Measurements from ENCODE around the gene TMEM169.

The TMEM169 gene

DNA sequence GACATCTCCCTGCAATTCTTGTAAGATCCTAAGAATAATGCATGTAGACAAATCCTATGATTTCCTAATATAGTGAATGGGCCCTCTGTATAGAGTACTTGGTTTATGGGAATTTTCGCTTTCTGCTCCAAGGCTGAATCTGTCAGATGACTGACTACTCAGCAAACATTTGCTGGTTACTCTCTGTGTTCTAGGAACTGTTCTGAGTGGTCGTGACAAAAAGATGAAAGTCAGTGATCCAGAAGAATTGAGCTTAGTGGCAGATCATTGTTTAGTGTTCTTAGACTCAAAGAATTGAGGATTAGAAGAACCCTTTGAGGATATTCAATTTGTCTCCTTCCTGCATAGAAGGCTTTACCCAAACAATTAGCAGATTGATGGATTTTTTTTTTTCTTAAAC, 37.4 kb downstream of the TMEM169 start:
- no peak overlapping the region for H4K12ac ChIP-seq (ENCODE audit: low read depth, low read length)
- no peak overlapping the region for H2BK120ac ChIP-seq (ENCODE audit: insufficient read depth, low read length, poor library complexity)
- H3K4me2 ChIP-seq (ENCODE audit: low read length), result no peak overlapping the region
- no peak overlapping the region for H3K4ac ChIP-seq (ENCODE audit: low read depth, low read length)
- no peaks in the 10 kb centered on the region for H3K27me3 ChIP-seq (ENCODE audit: insufficient read depth, low read length)
- no peak for DNase-seq
- no peak overlapping the region for H4K91ac ChIP-seq (ENCODE audit: low read depth, low read length)
- H2AK5ac ChIP-seq (ENCODE audit: low read length), result no peak overlapping the region
- H3K36me3 ChIP-seq (ENCODE audit: control insufficient read depth in 1 of 2, insufficient read depth in 2 of 2, low read length in 2 of 2), result peaks cover 11 to 50% of the 10 kb centered on the region in 2 experiments
- H2AFZ ChIP-seq (ENCODE audit: insufficient read depth, low read length, poor library complexity), result no peak overlapping the region
- H3K23ac ChIP-seq (ENCODE audit: low read length), result no peak overlapping the region
- no CpG with 5 or more reads among the region's 2 CpGs for WGBS (ENCODE audit: extremely low coverage, insufficient coverage, insufficient read length)
- no peak overlapping the region for H2BK5ac ChIP-seq (ENCODE audit: low read depth, low read length, poor library complexity)
- H3K14ac ChIP-seq (ENCODE audit: low read length), result no peak overlapping the region
- H4K8ac ChIP-seq (ENCODE audit: low read depth, low read length), result no peak overlapping the region
- H2BK12ac ChIP-seq (ENCODE audit: low read length), result no peak overlapping the region
- peaks cover 5% of the 10 kb centered on the region for H3K79me1 ChIP-seq (ENCODE audit: low read length)
- no peak overlapping the region for H3K27ac ChIP-seq (ENCODE audit: low read depth, low read length)
- H3K79me2 ChIP-seq (ENCODE audit: control insufficient read depth, insufficient read depth, low read length, poor library complexity), result peaks cover 2% of the 10 kb centered on the region
- peaks cover 4 to 6% of the 10 kb centered on the region in 2 experiments for H3K4me1 ChIP-seq (ENCODE audit: control insufficient read depth in 1 of 2, insufficient read depth in 2 of 2, low read length in 2 of 2)
- no peaks in the 10 kb centered on the region for H3K9me3 ChIP-seq (ENCODE audit: insufficient read depth, low read depth, low read length)
- no peak overlapping the region for H3K4me3 ChIP-seq (ENCODE audit: low read depth, low read length)
- no peak overlapping the region for H3K18ac ChIP-seq (ENCODE audit: low read length)
- H3K9ac ChIP-seq (ENCODE audit: low read length), result no peak overlapping the region

DNA sequence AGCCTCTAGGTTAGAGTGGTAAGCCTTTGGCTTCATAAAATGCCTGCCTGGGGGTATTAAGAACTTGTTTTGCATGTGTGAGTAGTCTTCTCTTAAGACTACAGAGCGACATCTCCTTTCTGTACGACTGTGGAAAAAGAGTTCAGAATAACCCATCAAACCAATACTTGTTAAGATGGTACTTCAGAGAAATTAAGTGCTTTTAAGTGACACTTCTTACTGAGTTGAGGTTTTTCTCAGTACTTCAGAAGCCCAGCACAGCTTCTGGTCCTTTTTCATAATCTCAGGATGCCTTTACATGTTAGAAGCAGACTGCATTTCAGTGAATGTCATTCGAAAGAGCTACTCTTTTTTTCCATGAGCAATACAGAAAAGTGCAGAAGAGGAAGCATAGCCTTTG, 38.3 kb downstream of the TMEM169 start:
- Histone ChIP-seq H2BK5ac (ENCODE audit: low read depth, low read length, poor library complexity) (no peak overlapping the region), H4K8ac (ENCODE audit: low read depth, low read length) (no peak overlapping the region), H2BK120ac (ENCODE audit: insufficient read depth, low read length, poor library complexity) (no peak overlapping the region), H3K36me3 (ENCODE audit: control insufficient read depth in 1 of 2, insufficient read depth in 2 of 2, low read length in 2 of 2) (peaks cover 10 to 55% of the 10 kb centered on the region in 2 experiments), H3K4me3 (ENCODE audit: low read depth, low read length) (no peak overlapping the region), H4K91ac (ENCODE audit: low read depth, low read length) (no peak overlapping the region), H3K4me1 (ENCODE audit: control insufficient read depth in 1 of 2, insufficient read depth in 2 of 2, low read length in 2 of 2) (peaks cover 4% of the 10 kb centered on the region in 2 experiments), H3K9ac (ENCODE audit: low read length) (no peak overlapping the region), H3K79me2 (ENCODE audit: control insufficient read depth, insufficient read depth, low read length, poor library complexity) (peaks cover 2% of the 10 kb centered on the region), H3K27me3 (ENCODE audit: insufficient read depth, low read length) (no peaks in the 10 kb centered on the region), H3K23ac (ENCODE audit: low read length) (no peak overlapping the region), H2AFZ (ENCODE audit: insufficient read depth, low read length, poor library complexity) (no peak overlapping the region), H2AK5ac (ENCODE audit: low read length) (no peak overlapping the region), H2BK12ac (ENCODE audit: low read length) (no peak overlapping the region), H3K27ac (ENCODE audit: low read depth, low read length) (no peak overlapping the region), H4K12ac (ENCODE audit: low read depth, low read length) (no peak overlapping the region), H3K9me3 (ENCODE audit: insufficient read depth, low read depth, low read length) (no peaks in the 10 kb centered on the region), H3K14ac (ENCODE audit: low read length) (no peak overlapping the region), H3K79me1 (ENCODE audit: low read length) (peaks cover 4% of the 10 kb centered on the region), H3K4me2 (ENCODE audit: low read length) (no peak overlapping the region), H3K4ac (ENCODE audit: low read depth, low read length) (no peak overlapping the region), H3K18ac (ENCODE audit: low read length) (no peak overlapping the region)
- no peak for DNase-seq
- WGBS (ENCODE audit: extremely low coverage, insufficient coverage, insufficient read length), result no CpG with 5 or more reads among the region's 3 CpGs

DNA sequence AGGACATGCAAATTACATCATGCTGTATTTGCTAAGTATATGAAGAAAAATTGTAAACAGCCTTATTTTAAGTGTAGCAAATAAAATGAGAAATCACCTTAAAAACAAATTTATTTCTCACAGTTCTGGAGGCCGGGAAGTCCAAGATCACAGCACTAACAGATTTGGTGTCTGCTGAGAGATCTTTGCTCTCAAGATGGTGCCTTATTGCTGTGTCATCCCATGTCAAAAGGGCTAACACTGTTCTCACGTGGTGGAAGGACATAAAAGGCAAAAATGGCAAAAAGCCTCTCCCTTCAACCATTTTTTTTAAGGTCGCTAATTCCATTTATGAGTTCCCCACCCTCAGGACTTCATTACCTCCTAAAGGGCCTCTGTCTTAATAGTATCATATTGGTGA, 39.5 kb downstream of the TMEM169 start:
- no peak overlapping the region for H3K9ac ChIP-seq (ENCODE audit: low read length)
- no CpG with 5 or more reads among the region's 3 CpGs for WGBS (ENCODE audit: extremely low coverage, insufficient coverage, insufficient read length)
- H3K27ac ChIP-seq (ENCODE audit: low read depth, low read length), result no peak overlapping the region
- H4K8ac ChIP-seq (ENCODE audit: low read depth, low read length), result no peak overlapping the region
- no peak overlapping the region for H3K18ac ChIP-seq (ENCODE audit: low read length)
- H2AFZ ChIP-seq (ENCODE audit: insufficient read depth, low read length, poor library complexity), result no peak overlapping the region
- H3K9me3 ChIP-seq (ENCODE audit: insufficient read depth, low read depth, low read length), result no peaks in the 10 kb centered on the region
- H3K4me1 ChIP-seq (ENCODE audit: control insufficient read depth in 1 of 2, insufficient read depth in 2 of 2, low read length in 2 of 2), result no peaks in the 10 kb centered on the region
- H4K91ac ChIP-seq (ENCODE audit: low read depth, low read length), result no peak overlapping the region
- H4K12ac ChIP-seq (ENCODE audit: low read depth, low read length), result no peak overlapping the region
- no peak overlapping the region for H3K4me3 ChIP-seq (ENCODE audit: low read depth, low read length)
- H2BK120ac ChIP-seq (ENCODE audit: insufficient read depth, low read length, poor library complexity), result no peak overlapping the region
- DNase-seq, result no peak
- H3K14ac ChIP-seq (ENCODE audit: low read length), result no peak overlapping the region
- no peaks in the 10 kb centered on the region for H3K27me3 ChIP-seq (ENCODE audit: insufficient read depth, low read length)
- H3K23ac ChIP-seq (ENCODE audit: low read length), result no peak overlapping the region
- no peak overlapping the region for H2BK12ac ChIP-seq (ENCODE audit: low read length)
- H3K4ac ChIP-seq (ENCODE audit: low read depth, low read length), result no peak overlapping the region
- H2AK5ac ChIP-seq (ENCODE audit: low read length), result no peak overlapping the region
- no peak overlapping the region for H2BK5ac ChIP-seq (ENCODE audit: low read depth, low read length, poor library complexity)
- peaks cover 13 to 61% of the 10 kb centered on the region in 2 experiments for H3K36me3 ChIP-seq (ENCODE audit: control insufficient read depth in 1 of 2, insufficient read depth in 2 of 2, low read length in 2 of 2)
- no peaks in the 10 kb centered on the region for H3K79me2 ChIP-seq (ENCODE audit: control insufficient read depth, insufficient read depth, low read length, poor library complexity)
- H3K4me2 ChIP-seq (ENCODE audit: low read length), result no peak overlapping the region
- H3K79me1 ChIP-seq (ENCODE audit: low read length), result no peaks in the 10 kb centered on the region

GRCh38 chr2:216126943-216127342, 45.2 kb downstream of the TMEM169 start:
- Histone ChIP-seq H3K79me2 (ENCODE audit: control insufficient read depth, insufficient read depth, low read length, poor library complexity) (no peaks in the 10 kb centered on the region), H4K91ac (ENCODE audit: low read depth, low read length) (no peak overlapping the region), H3K79me1 (ENCODE audit: low read length) (no peaks in the 10 kb centered on the region), H3K23ac (ENCODE audit: low read length) (no peak overlapping the region), H3K9me3 (ENCODE audit: insufficient read depth, low read depth, low read length) (no peaks in the 10 kb centered on the region), H3K4me1 (ENCODE audit: control insufficient read depth in 1 of 2, insufficient read depth in 2 of 2, low read length in 2 of 2) (no peaks in the 10 kb centered on the region), H4K8ac (ENCODE audit: low read depth, low read length) (no peak overlapping the region), H3K4me3 (ENCODE audit: low read depth, low read length) (no peak overlapping the region), H3K27ac (ENCODE audit: low read depth, low read length) (no peak overlapping the region), H4K12ac (ENCODE audit: low read depth, low read length) (no peak overlapping the region), H2BK5ac (ENCODE audit: low read depth, low read length, poor library complexity) (no peak overlapping the region), H3K9ac (ENCODE audit: low read length) (no peak overlapping the region), H3K36me3 (ENCODE audit: control insufficient read depth in 1 of 2, insufficient read depth in 2 of 2, low read length in 2 of 2) (peaks cover 14 to 44% of the 10 kb centered on the region in 2 experiments), H3K14ac (ENCODE audit: low read length) (no peak overlapping the region), H3K4me2 (ENCODE audit: low read length) (no peak overlapping the region), H3K27me3 (ENCODE audit: insufficient read depth, low read length) (no peaks in the 10 kb centered on the region), H2AFZ (ENCODE audit: insufficient read depth, low read length, poor library complexity) (no peak overlapping the region), H3K18ac (ENCODE audit: low read length) (no peak overlapping the region), H2BK120ac (ENCODE audit: insufficient read depth, low read length, poor library complexity) (no peak overlapping the region), H3K4ac (ENCODE audit: low read depth, low read length) (no peak overlapping the region), H2AK5ac (ENCODE audit: low read length) (no peak overlapping the region), H2BK12ac (ENCODE audit: low read length) (no peak overlapping the region)
- no CpG with 5 or more reads among the region's 5 CpGs for WGBS (ENCODE audit: extremely low coverage, insufficient coverage, insufficient read length)
- DNase-seq, result no peak

Measured in trophoblast cell (in vitro differentiated cells and primary cell).